PFSK-1 (cell line): ENCODE data around the gene C18orf63.

Experiments
- FOXP2 ChIP-seq: optimal IDR thresholded peaks from 2 replicates; pipeline ENCODE3; 2011; ENCODE audit warnings: borderline replicate concordance, control low read depth, inconsistent platforms; ENCODE audit not compliant: insufficient read depth; ENCODE audit errors: extremely low read length, extremely low read depth
- REST ChIP-seq, 2 experiments: IDR thresholded peaks; 2 replicates each; pipeline versions ENCODE4 v1.6.1 to v1.8.0; 2011 to 2012; ENCODE audit warnings: low read depth in 2 of 2, low read length in 2 of 2, control low read depth in 1 of 2, inconsistent platforms in 1 of 2, mild to moderate bottlenecking in 1 of 2, moderate library complexity in 1 of 2; ENCODE audit not compliant: insufficient read depth in 1 of 2

- TF ChIP-seq FOXP2 (no peak), REST (IDR thresholded peaks at IDR 0.05; ENCODE audit: insufficient read depth in 1 of 2, low read depth in 2 of 2, low read length in 2 of 2) (no peak)
Observed at GRCh38 chr18:74286106-74286855, 29.4 kb upstream of the C18orf63 start.
